Measurements from ENCODE around the gene DNAJB14. TPM values are rescaled to one million over a fixed set of nuclear protein-coding genes. Genes with fewer than 3 reads are reported as not detected.

The DNAJB14 gene
- total and polyA plus RNA-seq, 2 experiments from 2014 or later: 15.3 to 18.1 TPM

DNA sequence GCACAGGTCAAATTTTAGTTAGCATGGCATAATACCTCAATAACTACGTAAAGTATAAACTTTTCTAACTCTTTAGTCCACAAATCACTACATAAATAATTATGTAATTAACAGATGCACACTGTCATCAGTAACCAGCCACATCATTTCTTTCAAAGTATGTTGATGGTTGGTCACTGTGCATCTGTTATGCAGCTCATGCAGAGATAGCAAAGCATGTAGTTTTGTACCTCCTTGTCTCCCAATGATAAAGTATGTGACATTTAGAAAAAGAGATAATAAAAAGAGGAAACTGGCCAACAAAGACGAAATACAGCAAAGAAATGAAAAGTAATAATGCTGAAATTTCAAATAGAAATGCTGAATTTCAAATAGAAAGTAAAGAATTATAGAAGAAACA is 55.1 kb downstream of the DNAJB14 start:
- H3K4me1 ChIP-seq (ENCODE audit: low read depth): peaks cover 8% of the 10 kb centered on the region
- H3K4me3 ChIP-seq: no peak overlapping the region
- H3K36me3 ChIP-seq: no peaks in the 10 kb centered on the region
- no peak overlapping the region for H3K27ac ChIP-seq
- DNase-seq (ENCODE audit: low read depth in 1 of 2, low spot score in 1 of 2): no peak
- TF ChIP-seq, protein P1, sequence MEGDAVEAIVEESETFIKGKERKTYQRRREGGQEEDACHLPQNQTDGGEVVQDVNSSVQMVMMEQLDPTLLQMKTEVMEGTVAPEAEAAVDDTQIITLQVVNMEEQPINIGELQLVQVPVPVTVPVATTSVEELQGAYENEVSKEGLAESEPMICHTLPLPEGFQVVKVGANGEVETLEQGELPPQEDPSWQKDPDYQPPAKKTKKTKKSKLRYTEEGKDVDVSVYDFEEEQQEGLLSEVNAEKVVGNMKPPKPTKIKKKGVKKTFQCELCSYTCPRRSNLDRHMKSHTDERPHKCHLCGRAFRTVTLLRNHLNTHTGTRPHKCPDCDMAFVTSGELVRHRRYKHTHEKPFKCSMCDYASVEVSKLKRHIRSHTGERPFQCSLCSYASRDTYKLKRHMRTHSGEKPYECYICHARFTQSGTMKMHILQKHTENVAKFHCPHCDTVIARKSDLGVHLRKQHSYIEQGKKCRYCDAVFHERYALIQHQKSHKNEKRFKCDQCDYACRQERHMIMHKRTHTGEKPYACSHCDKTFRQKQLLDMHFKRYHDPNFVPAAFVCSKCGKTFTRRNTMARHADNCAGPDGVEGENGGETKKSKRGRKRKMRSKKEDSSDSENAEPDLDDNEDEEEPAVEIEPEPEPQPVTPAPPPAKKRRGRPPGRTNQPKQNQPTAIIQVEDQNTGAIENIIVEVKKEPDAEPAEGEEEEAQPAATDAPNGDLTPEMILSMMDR (IDR thresholded peaks at IDR 0.05; ENCODE audit: low read depth, low read length): no peak
- no peaks in the 10 kb centered on the region for H3K9me3 ChIP-seq (ENCODE audit: low read depth)
- no peaks in the 10 kb centered on the region for H3K27me3 ChIP-seq

DNA sequence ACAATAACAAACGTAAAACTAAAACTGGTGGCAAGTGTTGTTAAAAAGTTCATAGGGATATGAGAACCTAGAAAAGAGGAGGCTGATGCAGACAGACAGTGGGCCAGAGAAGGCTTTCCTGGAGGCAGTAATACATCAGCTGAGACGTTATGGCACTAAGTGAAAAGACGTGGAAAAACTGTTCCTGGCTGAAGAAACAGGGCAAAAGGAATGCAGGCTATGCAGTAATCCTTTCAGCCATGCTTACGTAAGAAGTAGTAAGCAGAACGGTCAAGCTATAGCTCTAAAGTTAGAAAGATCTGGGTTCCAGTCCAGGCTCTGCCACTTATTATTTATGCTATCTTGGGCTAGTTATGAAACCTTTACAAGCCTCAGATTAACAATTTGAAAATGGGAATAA is 58.6 kb downstream of the DNAJB14 start:
- H3K27me3 ChIP-seq: no peaks in the 10 kb centered on the region
- TF ChIP-seq, protein P1 (IDR thresholded peaks at IDR 0.05; ENCODE audit: low read depth, low read length): no peak
- H3K9me3 ChIP-seq (ENCODE audit: low read depth): no peaks in the 10 kb centered on the region
- H3K36me3 ChIP-seq: peaks cover 5% of the 10 kb centered on the region
- peak in 1 of 2 donors; percentile 33 for DNase-seq (ENCODE audit: low read depth in 1 of 2, low spot score in 1 of 2)
- H3K27ac ChIP-seq: no peak overlapping the region
- no peak overlapping the region for H3K4me3 ChIP-seq
- peaks cover under 1% of the 10 kb centered on the region for H3K4me1 ChIP-seq (ENCODE audit: low read depth)

DNA sequence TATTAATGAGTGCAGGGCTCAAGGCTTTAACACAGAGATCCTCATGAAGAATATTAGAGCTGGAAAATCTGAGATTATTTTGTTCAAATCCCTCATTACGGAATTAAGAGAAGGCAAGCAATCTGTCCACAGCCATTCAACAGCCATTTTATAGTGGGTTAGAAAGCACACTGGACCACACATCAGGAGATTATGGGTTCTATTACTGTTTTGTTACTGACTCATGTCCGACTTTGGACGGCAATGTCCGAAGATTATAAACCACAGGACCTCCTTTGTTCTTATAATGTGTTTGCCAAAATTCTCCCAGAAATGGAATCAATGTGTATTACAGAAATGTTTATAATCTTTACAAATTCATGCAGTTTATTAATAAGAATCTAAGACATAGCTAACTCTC is 60.3 kb downstream of the DNAJB14 start:
- Histone ChIP-seq H3K27ac (no peak overlapping the region), H3K4me3 (no peak overlapping the region), H3K9me3 (ENCODE audit: low read depth) (no peaks in the 10 kb centered on the region), H3K4me1 (ENCODE audit: low read depth) (no peaks in the 10 kb centered on the region), H3K27me3 (no peaks in the 10 kb centered on the region), H3K36me3 (peaks cover 20% of the 10 kb centered on the region)
- DNase-seq (ENCODE audit: low read depth in 1 of 2, low spot score in 1 of 2): peak in 1 of 2 donors; percentile 73
- TF ChIP-seq, protein P1 (IDR thresholded peaks at IDR 0.05; ENCODE audit: low read depth, low read length): no peak

DNA sequence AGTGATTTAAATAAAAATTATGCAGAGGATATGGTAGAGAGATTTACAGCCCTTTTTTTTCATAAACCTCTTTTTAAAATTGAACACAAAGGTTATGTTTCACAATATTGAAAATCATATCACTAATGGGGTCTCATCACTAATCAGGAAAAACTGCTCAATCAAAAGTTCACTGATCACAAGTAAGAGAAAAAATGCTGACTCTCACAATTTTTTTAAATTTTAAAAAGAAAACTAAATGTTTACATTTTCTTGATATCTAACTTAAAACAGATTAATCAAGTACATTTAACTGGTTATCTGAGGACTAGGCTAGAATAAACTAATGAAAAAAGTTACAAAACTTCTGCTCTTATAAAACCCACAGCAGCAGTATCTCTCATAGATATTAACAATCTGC is 60.7 kb downstream of the DNAJB14 start:
- H3K4me1 ChIP-seq (ENCODE audit: low read depth): no peaks in the 10 kb centered on the region
- H3K9me3 ChIP-seq (ENCODE audit: low read depth): no peaks in the 10 kb centered on the region
- H3K4me3 ChIP-seq: no peak overlapping the region
- TF ChIP-seq, protein P1 (IDR thresholded peaks at IDR 0.05; ENCODE audit: low read depth, low read length): no peak
- peaks cover 23% of the 10 kb centered on the region for H3K36me3 ChIP-seq
- H3K27me3 ChIP-seq: no peaks in the 10 kb centered on the region
- H3K27ac ChIP-seq: no peak overlapping the region
- DNase-seq (ENCODE audit: low read depth in 1 of 2, low spot score in 1 of 2): no peak

DNA sequence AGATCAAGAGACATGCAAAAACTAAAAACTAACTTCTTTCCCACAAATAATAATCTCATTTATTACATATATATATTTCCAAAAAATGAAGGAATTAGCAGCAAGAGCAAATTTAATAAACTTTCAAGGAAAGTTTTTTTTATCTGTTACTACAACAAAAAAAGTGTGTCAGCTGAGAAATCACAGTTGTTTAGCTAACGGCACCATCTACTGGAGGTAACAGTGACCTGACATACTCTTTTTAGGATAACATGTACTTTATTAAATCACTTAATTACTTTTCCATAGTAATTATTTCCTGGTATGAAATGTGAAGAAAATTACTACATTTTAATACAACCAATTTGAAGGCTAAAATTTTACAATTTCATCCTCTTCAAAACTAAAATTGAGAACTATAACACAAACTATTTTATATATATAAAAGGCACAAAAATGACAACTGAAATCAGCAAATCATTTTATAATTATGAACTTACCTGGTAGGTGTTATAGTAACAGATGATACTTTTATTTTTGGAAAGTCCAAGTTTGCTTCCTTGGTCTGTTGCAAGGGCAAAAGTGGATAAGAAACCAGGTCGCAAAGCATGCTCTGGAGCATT is 61.3 kb downstream of the DNAJB14 start:
- Histone ChIP-seq H3K4me1 (ENCODE audit: low read depth) (no peaks in the 10 kb centered on the region), H3K4me3 (no peak overlapping the region), H3K27ac (no peak overlapping the region), H3K9me3 (ENCODE audit: low read depth) (no peaks in the 10 kb centered on the region), H3K27me3 (no peaks in the 10 kb centered on the region), H3K36me3 (peaks cover 28% of the 10 kb centered on the region)
- TF ChIP-seq, protein P1 (IDR thresholded peaks at IDR 0.05; ENCODE audit: low read depth, low read length): peak; percentile 40
- peak; percentile 51 to 61 for DNase-seq (ENCODE audit: low read depth in 1 of 2, low spot score in 1 of 2)

Data from cardiac muscle cell (in vitro differentiated cells and primary cell).